ENCODE results near the gene FRAS1.
"Not testable (repeated sequence)": the region's sequence is repeated elsewhere in the genome, so short reads cannot be mapped to it uniquely, and the experiment has no call there.

FRAS1 gene

GRCh38 chr4:78120144-78120880 is 63.2 kb downstream of the FRAS1 start:
- H4K20me1 ChIP-seq (ENCODE audit: insufficient read depth, low read length) = no peaks in the 10 kb centered on the region
- no peaks in the 10 kb centered on the region for H3K79me2 ChIP-seq (ENCODE audit: insufficient read depth, low read length)
- no peaks in the 10 kb centered on the region for H3K36me3 ChIP-seq (ENCODE audit: insufficient read depth, low read length)
- H3K27ac ChIP-seq (ENCODE audit: low read length) = no peak overlapping the region
- H3K9ac ChIP-seq (ENCODE audit: low read depth, low read length) = no peak overlapping the region
- TF ChIP-seq CTCF (IDR thresholded peaks at IDR 0.05; ENCODE audit: borderline replicate concordance, extremely low read depth, low read length, poor library complexity, severe bottlenecking) (no peak), EZH2 (IDR thresholded peaks at IDR 0.05; ENCODE audit: borderline replicate concordance, low read depth, low read length, severe bottlenecking) (no peak)
- H3K4me2 ChIP-seq (ENCODE audit: insufficient read depth, low read length) = no peak overlapping the region
- H3K27me3 ChIP-seq (ENCODE audit: insufficient read depth, low read length, poor library complexity) = no peaks in the 10 kb centered on the region
- no peaks in the 10 kb centered on the region for H3K9me3 ChIP-seq (ENCODE audit: insufficient read depth, low read length, severe bottlenecking)
- no peak overlapping the region for H3K4me3 ChIP-seq (ENCODE audit: low read depth in 1 of 2, low read length in 2 of 2)
- H2AFZ ChIP-seq (ENCODE audit: low read depth, low read length) = no peak overlapping the region
- H3K4me1 ChIP-seq (ENCODE audit: insufficient read depth, low read length) = no peaks in the 10 kb centered on the region
- DNase-seq = no peak
- ATAC-seq (ENCODE audit: insufficient read depth, low read depth) = no peak

- DNase-seq (no peak), ATAC-seq (ENCODE audit: insufficient read depth, low read depth) (no peak)
- Histone ChIP-seq H3K27me3 (ENCODE audit: insufficient read depth, low read length, poor library complexity) (no peaks in the 10 kb centered on the region), H3K4me3 (ENCODE audit: low read depth in 1 of 2, low read length in 2 of 2) (no peak overlapping the region), H2AFZ (ENCODE audit: low read depth, low read length) (no peak overlapping the region), H3K9ac (ENCODE audit: low read depth, low read length) (no peak overlapping the region), H3K27ac (ENCODE audit: low read length) (no peak overlapping the region), H3K4me2 (ENCODE audit: insufficient read depth, low read length) (no peak overlapping the region), H3K4me1 (ENCODE audit: insufficient read depth, low read length) (no peaks in the 10 kb centered on the region), H4K20me1 (ENCODE audit: insufficient read depth, low read length) (no peaks in the 10 kb centered on the region), H3K9me3 (ENCODE audit: insufficient read depth, low read length, severe bottlenecking) (no peaks in the 10 kb centered on the region), H3K36me3 (ENCODE audit: insufficient read depth, low read length) (no peaks in the 10 kb centered on the region), H3K79me2 (ENCODE audit: insufficient read depth, low read length) (no peaks in the 10 kb centered on the region)
- TF ChIP-seq EZH2 (IDR thresholded peaks at IDR 0.05; ENCODE audit: borderline replicate concordance, low read depth, low read length, severe bottlenecking) (no peak), CTCF (IDR thresholded peaks at IDR 0.05; ENCODE audit: borderline replicate concordance, extremely low read depth, low read length, poor library complexity, severe bottlenecking) (no peak)
These were observed 64.3 kb downstream of the FRAS1 start for GRCh38 chr4:78121338-78121904.

- not testable (repeated sequence) for ATAC-seq (ENCODE audit: insufficient read depth, low read depth); H3K36me3 ChIP-seq (ENCODE audit: insufficient read depth, low read length); H3K4me1 ChIP-seq (ENCODE audit: insufficient read depth, low read length); H3K27ac ChIP-seq (ENCODE audit: low read length); H3K79me2 ChIP-seq (ENCODE audit: insufficient read depth, low read length); H2AFZ ChIP-seq (ENCODE audit: low read depth, low read length); H3K4me2 ChIP-seq (ENCODE audit: insufficient read depth, low read length); H4K20me1 ChIP-seq (ENCODE audit: insufficient read depth, low read length); H3K27me3 ChIP-seq (ENCODE audit: insufficient read depth, low read length, poor library complexity); H3K9me3 ChIP-seq (ENCODE audit: insufficient read depth, low read length, severe bottlenecking); H3K9ac ChIP-seq (ENCODE audit: low read depth, low read length); DNase-seq; H3K4me3 ChIP-seq (ENCODE audit: low read depth in 1 of 2, low read length in 2 of 2)
These were observed 68.8 kb downstream of the FRAS1 start for GRCh38 chr4:78125834-78126331.

- no peaks in the 10 kb centered on the region for H3K4me1 ChIP-seq (ENCODE audit: insufficient read depth, low read length)
- DNase-seq (no peak), ATAC-seq (ENCODE audit: insufficient read depth, low read depth) (no peak)
- TF ChIP-seq CTCF (IDR thresholded peaks at IDR 0.05; ENCODE audit: borderline replicate concordance, extremely low read depth, low read length, poor library complexity, severe bottlenecking) = no peak
- no peak for TF ChIP-seq EZH2 (IDR thresholded peaks at IDR 0.05; ENCODE audit: borderline replicate concordance, low read depth, low read length, severe bottlenecking)
- H4K20me1 ChIP-seq (ENCODE audit: insufficient read depth, low read length) = no peaks in the 10 kb centered on the region
- no peak overlapping the region for H3K4me3 ChIP-seq (ENCODE audit: low read depth in 1 of 2, low read length in 2 of 2)
- no peak overlapping the region for H3K27ac ChIP-seq (ENCODE audit: low read length)
- H3K36me3 ChIP-seq (ENCODE audit: insufficient read depth, low read length) = no peaks in the 10 kb centered on the region
- H3K9ac ChIP-seq (ENCODE audit: low read depth, low read length) = no peak overlapping the region
- H3K4me2 ChIP-seq (ENCODE audit: insufficient read depth, low read length) = no peak overlapping the region
- H2AFZ ChIP-seq (ENCODE audit: low read depth, low read length) = no peak overlapping the region
- H3K9me3 ChIP-seq (ENCODE audit: insufficient read depth, low read length, severe bottlenecking) = no peaks in the 10 kb centered on the region
- no peaks in the 10 kb centered on the region for H3K27me3 ChIP-seq (ENCODE audit: insufficient read depth, low read length, poor library complexity)
- H3K79me2 ChIP-seq (ENCODE audit: insufficient read depth, low read length) = no peaks in the 10 kb centered on the region
These were observed 72.4 kb downstream of the FRAS1 start for GRCh38 chr4:78129383-78130108.

Measured in DND-41 (cell line).